Astrocyte (in vitro differentiated cells and primary cell): ENCODE data around the gene NUDT5. TPM values are rescaled to one million over a fixed set of nuclear protein-coding genes. Genes with fewer than 3 reads are reported as not detected.

Source experiments
- DNase-seq: peaks from one replicate; pipeline ENCODE4 v3.0.0-alpha.2; 2010; ENCODE audit warnings: low read depth
- FAIRE-seq: peaks from 2 replicates; lab custom pipeline; 2011; peaks lifted over from hg19 to GRCh38; lab: Jason Lieb, UNC
- H2AFZ ChIP-seq: 2 replicates; pipeline ENCODE4 v1.6.0; 2012; ENCODE audit warnings: low read depth, low read length, inconsistent platforms
- H3K27ac ChIP-seq: 2 replicates; pipeline ENCODE4 v1.5.1; 2011; ENCODE audit warnings: low read depth, low read length, inconsistent platforms
- H3K27me3 ChIP-seq: 2 replicates; pipeline ENCODE4 v1.6.0; 2011; ENCODE audit warnings: low read length, inconsistent platforms; ENCODE audit not compliant: insufficient read depth
- H3K36me3 ChIP-seq: 2 replicates; pipeline ENCODE4 v1.5.1; 2011; ENCODE audit warnings: low read length, inconsistent platforms; ENCODE audit not compliant: insufficient read depth
- H3K4me1 ChIP-seq: 2 replicates; pipeline ENCODE4 v1.5.1; 2011; ENCODE audit warnings: low read length, inconsistent platforms; ENCODE audit not compliant: insufficient read depth
- H3K4me2 ChIP-seq: 2 replicates; pipeline ENCODE4 v1.6.0; 2012; ENCODE audit warnings: low read length, inconsistent platforms
- H3K4me3 ChIP-seq: 2 replicates; pipeline ENCODE4 v1.5.1; 2011; ENCODE audit warnings: low read depth, mild to moderate bottlenecking, low read length, inconsistent platforms; ENCODE audit not compliant: insufficient read depth
- H3K79me2 ChIP-seq: 2 replicates; pipeline ENCODE4 v1.6.0; 2012; ENCODE audit warnings: mild to moderate bottlenecking, low read length, inconsistent platforms; ENCODE audit not compliant: insufficient read depth
- H3K9ac ChIP-seq: 2 replicates; pipeline ENCODE4 v1.6.0; 2012; ENCODE audit warnings: mild to moderate bottlenecking, low read length, inconsistent platforms
- H3K9me3 ChIP-seq: 2 replicates; pipeline ENCODE4 v1.5.1; 2012; ENCODE audit warnings: low read depth, mild to moderate bottlenecking, low read length, inconsistent platforms; ENCODE audit not compliant: insufficient read depth
- H4K20me1 ChIP-seq: 2 replicates; pipeline ENCODE4 v1.6.0; 2012; ENCODE audit warnings: low read length, inconsistent platforms; ENCODE audit not compliant: insufficient read depth
- H3K27ac Mint-ChIP-seq: one replicate; pipeline ENCODE4 v1.8.0; 2021; ENCODE audit warnings: mild to moderate bottlenecking, mixed read lengths; ENCODE audit not compliant: unreplicated experiment
- H3K27me3 Mint-ChIP-seq: one replicate; pipeline ENCODE4 v1.8.0; 2021; ENCODE audit warnings: low read depth, mixed read lengths; ENCODE audit not compliant: unreplicated experiment
- H3K36me3 Mint-ChIP-seq: one replicate; pipeline ENCODE4 v1.8.0; 2021; ENCODE audit warnings: low read depth, mixed read lengths; ENCODE audit not compliant: unreplicated experiment
- H3K4me1 Mint-ChIP-seq: one replicate; pipeline ENCODE4 v1.8.0; 2021; ENCODE audit warnings: low read depth, mixed read lengths; ENCODE audit not compliant: unreplicated experiment
- H3K4me3 Mint-ChIP-seq: one replicate; pipeline ENCODE4 v1.8.0; 2021; ENCODE audit warnings: mild to moderate bottlenecking, moderate library complexity, mixed read lengths; ENCODE audit not compliant: unreplicated experiment
- H3K9me3 Mint-ChIP-seq: one replicate; pipeline ENCODE4 v1.8.0; 2021; ENCODE audit warnings: mild to moderate bottlenecking, mixed read lengths; ENCODE audit not compliant: unreplicated experiment
- CTCF ChIP-seq: IDR thresholded peaks from 2 replicates; pipeline ENCODE4 v1.5.1; 2011; ENCODE audit warnings: low read depth, mild to moderate bottlenecking, inconsistent platforms, low read length, moderate library complexity; ENCODE audit not compliant: insufficient read depth
- EZH2 ChIP-seq: IDR thresholded peaks from 2 replicates; pipeline ENCODE4 v1.6.1; 2012; ENCODE audit warnings: mild to moderate bottlenecking, low read length, inconsistent platforms; ENCODE audit not compliant: insufficient read depth
- total RNA-seq: library from RNA; stranded (reverse); gene quantifications from 2 replicates; pipeline ENCODE4 v1.2.1, GENCODE V29; 2021

NUDT5 gene
- total RNA-seq, 1 donor from 2014 or later = 85.2 TPM

GRCh38 chr10:12207114-12207513, 11.4 kb upstream of the NUDT5 start:
- Histone ChIP-seq H3K4me1 (no peaks in the 10 kb centered on the region), H3K27me3 (no peaks in the 10 kb centered on the region), H3K36me3 (peaks cover 34% of the 10 kb centered on the region), H3K9ac (no peak overlapping the region), H3K27ac (no peak overlapping the region), H3K9me3 (no peaks in the 10 kb centered on the region), H3K4me3 (no peak overlapping the region), H3K4me2 (no peak overlapping the region), H3K79me2 (peaks cover 68% of the 10 kb centered on the region), H4K20me1 (peaks cover 63% of the 10 kb centered on the region), H2AFZ (no peak overlapping the region)
- H3K36me3 Mint-ChIP-seq = peaks cover 37% of the 10 kb centered on the region
- H3K4me3 Mint-ChIP-seq = no peak overlapping the region
- peaks cover 3% of the 10 kb centered on the region for H3K9me3 Mint-ChIP-seq
- no peaks in the 10 kb centered on the region for H3K27me3 Mint-ChIP-seq
- TF ChIP-seq EZH2 (no peak), CTCF (no peak)
- DNase-seq = no peak
- no peak overlapping the region for H3K27ac Mint-ChIP-seq
- no peak for FAIRE-seq
- H3K4me1 Mint-ChIP-seq = no peaks in the 10 kb centered on the region

DNA sequence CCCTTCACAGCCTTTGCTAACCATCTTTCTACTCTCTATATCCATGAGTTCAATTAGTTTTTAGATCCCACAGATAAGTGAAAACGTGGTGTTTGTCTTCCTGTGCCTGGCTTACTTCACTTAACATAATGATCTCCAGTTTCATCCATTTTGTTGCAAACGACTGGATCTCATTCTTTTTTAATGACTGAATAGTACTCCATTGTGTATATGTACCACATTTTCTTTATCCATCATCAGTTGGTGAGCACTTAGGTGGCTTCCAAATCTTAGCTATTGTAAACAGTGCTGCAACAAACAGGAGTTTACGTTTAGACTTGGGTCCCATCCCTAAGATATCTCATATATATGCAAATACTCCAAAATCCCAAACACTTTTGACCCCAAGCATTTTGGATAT, 9.4 kb upstream of the NUDT5 start:
- Mint-ChIP-seq H3K4me3 (no peak overlapping the region), H3K27me3 (no peaks in the 10 kb centered on the region), H3K4me1 (peaks cover 10% of the 10 kb centered on the region), H3K27ac (no peak overlapping the region), H3K9me3 (no peaks in the 10 kb centered on the region), H3K36me3 (peaks cover 29% of the 10 kb centered on the region)
- no peaks in the 10 kb centered on the region for H3K27me3 ChIP-seq
- peaks cover 88% of the 10 kb centered on the region for H3K79me2 ChIP-seq
- H3K4me1 ChIP-seq = no peaks in the 10 kb centered on the region
- H3K9me3 ChIP-seq = no peaks in the 10 kb centered on the region
- no peak overlapping the region for H3K27ac ChIP-seq
- H3K9ac ChIP-seq = no peak overlapping the region
- H3K4me2 ChIP-seq = no peak overlapping the region
- DNase-seq (no peak), FAIRE-seq (no peak)
- H3K4me3 ChIP-seq = no peak overlapping the region
- TF ChIP-seq EZH2 (no peak), CTCF (no peak)
- peaks cover 75% of the 10 kb centered on the region for H4K20me1 ChIP-seq
- H3K36me3 ChIP-seq = peaks cover 24% of the 10 kb centered on the region
- H2AFZ ChIP-seq = no peak overlapping the region

GRCh38 chr10:12202226-12202625, 6.5 kb upstream of the NUDT5 start:
- FAIRE-seq = no peak
- Mint-ChIP-seq H3K27me3 (no peaks in the 10 kb centered on the region), H3K4me3 (no peak overlapping the region), H3K4me1 (peaks cover 13% of the 10 kb centered on the region), H3K36me3 (peaks cover 19% of the 10 kb centered on the region), H3K9me3 (no peaks in the 10 kb centered on the region), H3K27ac (no peak overlapping the region)
- Histone ChIP-seq H3K36me3 (peaks cover 26% of the 10 kb centered on the region), H3K4me3 (no peak overlapping the region), H3K4me2 (no peak overlapping the region), H3K9me3 (no peaks in the 10 kb centered on the region), H3K9ac (no peak overlapping the region), H3K27me3 (no peaks in the 10 kb centered on the region), H4K20me1 (peaks cover 61% of the 10 kb centered on the region), H3K27ac (no peak overlapping the region), H3K79me2 (peaks cover 93% of the 10 kb centered on the region), H3K4me1 (no peaks in the 10 kb centered on the region), H2AFZ (no peak overlapping the region)
- no peak for DNase-seq
- TF ChIP-seq EZH2 (no peak), CTCF (no peak)
